A673 (cell line): ENCODE data around the gene LARGE1.

ENCODE experiments used
- CTCF ChIP-seq: fragments of 300-800, 200-600 bp; sonication (generic); conservative IDR thresholded peaks from 2 replicates; pipeline ENCODE4 v1.5.1; 2017; ENCODE audit warnings: low read depth, mild to moderate bottlenecking, antibody characterized with exemption, low read length, moderate library complexity, mixed read lengths
- EZH2 ChIP-seq: fragments of 200-600 bp; sonication (generic); IDR thresholded peaks from 2 replicates; pipeline ENCODE4 v1.6.1; 2017; ENCODE audit warnings: borderline replicate concordance, low read depth, mild to moderate bottlenecking, mixed read lengths, antibody characterized with exemption, low read length; ENCODE audit not compliant: poor library complexity, severe bottlenecking

- TF ChIP-seq CTCF = no peak
- TF ChIP-seq EZH2 = no peak
Measured at GRCh38 chr22:33465554-33465953, 454.7 kb downstream of the LARGE1 start.
